ENCODE data around the gene CAP2.

DNA sequence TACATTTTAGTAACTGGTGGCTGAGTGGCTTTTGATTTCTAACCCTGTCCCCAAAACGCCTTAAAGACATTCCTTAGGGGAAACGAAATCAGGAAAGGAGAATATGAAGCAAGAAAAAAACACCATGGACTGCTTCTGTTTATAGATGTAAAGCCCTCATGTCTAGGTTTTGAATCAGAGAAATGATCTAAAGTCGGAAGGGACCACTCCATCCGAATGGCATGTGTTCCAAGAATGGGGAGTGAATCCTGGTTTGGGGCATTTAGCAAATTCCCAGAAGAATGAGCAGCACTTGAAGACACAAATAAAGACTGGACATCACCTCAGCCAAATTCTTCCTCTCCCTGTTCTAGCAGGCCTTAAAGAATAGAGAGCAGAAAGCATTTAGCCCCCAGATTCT lies 65.6 kb downstream of the CAP2 start:
- TF ChIP-seq, protein P1, sequence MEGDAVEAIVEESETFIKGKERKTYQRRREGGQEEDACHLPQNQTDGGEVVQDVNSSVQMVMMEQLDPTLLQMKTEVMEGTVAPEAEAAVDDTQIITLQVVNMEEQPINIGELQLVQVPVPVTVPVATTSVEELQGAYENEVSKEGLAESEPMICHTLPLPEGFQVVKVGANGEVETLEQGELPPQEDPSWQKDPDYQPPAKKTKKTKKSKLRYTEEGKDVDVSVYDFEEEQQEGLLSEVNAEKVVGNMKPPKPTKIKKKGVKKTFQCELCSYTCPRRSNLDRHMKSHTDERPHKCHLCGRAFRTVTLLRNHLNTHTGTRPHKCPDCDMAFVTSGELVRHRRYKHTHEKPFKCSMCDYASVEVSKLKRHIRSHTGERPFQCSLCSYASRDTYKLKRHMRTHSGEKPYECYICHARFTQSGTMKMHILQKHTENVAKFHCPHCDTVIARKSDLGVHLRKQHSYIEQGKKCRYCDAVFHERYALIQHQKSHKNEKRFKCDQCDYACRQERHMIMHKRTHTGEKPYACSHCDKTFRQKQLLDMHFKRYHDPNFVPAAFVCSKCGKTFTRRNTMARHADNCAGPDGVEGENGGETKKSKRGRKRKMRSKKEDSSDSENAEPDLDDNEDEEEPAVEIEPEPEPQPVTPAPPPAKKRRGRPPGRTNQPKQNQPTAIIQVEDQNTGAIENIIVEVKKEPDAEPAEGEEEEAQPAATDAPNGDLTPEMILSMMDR (IDR thresholded peaks at IDR 0.05): no peak
- TF ChIP-seq POLR2A (IDR thresholded peaks at IDR 0.05): no peak
